HG03025 (cell line): ENCODE data around the gene R3HDM4.
A peak's percentile ranks its signal among the peaks of the same experiment; 100 is the strongest.
"Not testable (repeated sequence)": the region's sequence is repeated elsewhere in the genome, so short reads cannot be mapped to it uniquely, and the experiment has no call there.

Experiments
- ATAC-seq: cut with Tn5 transposase; IDR thresholded peaks from one replicate; pipeline ENCODE4 v1.9.1; 2021; ENCODE audit warnings: mild to moderate bottlenecking, moderate library complexity; ENCODE audit not compliant: unreplicated experiment, low FRiP score

R3HDM4 gene

DNA sequence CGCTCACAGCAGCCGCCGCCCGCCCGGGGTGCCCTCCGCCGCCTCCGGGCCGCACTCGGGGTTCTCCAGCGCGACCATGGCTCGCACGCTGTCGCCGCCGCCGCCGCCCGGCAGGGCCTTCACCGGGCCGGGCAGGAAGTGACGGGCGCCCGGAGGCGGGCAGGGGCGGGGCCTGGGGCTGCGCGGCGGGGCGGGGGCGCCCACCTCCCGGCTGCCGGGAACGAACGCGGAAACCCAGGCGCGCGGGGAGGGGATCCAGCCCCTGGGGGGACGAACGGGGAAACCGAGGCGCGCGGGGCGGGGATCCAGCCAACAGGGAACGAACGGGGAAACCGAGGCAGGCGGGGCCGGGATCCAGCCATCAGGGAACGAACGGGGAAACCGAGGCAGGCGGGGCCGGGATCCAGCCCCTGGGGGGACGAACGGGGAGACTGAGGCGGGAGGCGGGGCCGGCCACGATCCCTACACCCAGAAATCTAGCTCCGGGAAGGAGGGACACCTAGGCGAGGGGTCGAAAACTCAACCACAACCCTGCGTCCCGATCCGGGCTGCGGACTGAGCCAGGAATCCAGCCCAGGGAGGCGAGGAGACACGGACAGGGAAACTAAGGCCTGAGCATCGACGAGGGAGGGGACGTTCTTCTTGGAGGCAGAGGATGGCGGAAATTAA is at the start of gene R3HDM4:
Gene R3HDM4, minus strand, starts transcription at position 140 of the 669 bp plus-strand sequence. Its CDS starts 62 bp downstream, at position 78.
- peak; percentile 49 for ATAC-seq

DNA sequence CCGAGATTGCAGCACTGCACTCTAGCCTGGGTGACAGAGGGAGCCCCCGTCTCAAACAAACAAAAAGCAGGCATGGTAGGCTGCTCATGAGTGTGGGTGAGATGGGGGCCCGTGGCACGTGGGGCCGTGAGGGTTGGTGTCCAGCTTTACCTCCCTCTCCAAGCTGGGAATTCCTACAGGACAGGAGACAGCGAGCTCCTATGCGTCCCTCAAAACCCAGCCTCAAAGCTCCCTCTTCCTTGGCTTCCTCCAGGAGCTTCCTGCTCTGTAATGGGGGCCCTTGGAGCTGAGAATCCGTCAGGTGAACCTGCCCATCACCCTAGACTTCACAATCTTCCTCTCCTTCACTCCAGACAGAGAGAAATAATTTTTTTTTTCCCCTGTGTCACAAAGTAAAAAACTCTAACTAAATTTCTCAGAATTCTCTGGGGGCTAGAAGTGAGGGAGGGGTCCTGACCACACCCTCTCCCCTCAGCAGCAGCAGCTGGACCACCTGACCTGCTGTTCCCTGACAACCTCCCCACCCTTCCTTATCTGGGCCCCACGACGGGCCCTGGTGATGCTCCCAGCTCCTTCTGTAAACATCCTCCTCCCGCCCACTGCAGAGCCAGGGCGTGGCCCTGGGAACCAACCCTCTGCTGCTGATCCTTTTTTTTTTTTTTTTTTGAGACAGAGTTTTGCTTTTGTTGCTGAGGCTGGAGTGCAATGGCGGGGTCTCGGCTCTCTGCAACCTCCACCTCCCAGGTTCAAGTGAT is 49.0 kb upstream of the R3HDM4 start:
- ATAC-seq = no peak

DNA sequence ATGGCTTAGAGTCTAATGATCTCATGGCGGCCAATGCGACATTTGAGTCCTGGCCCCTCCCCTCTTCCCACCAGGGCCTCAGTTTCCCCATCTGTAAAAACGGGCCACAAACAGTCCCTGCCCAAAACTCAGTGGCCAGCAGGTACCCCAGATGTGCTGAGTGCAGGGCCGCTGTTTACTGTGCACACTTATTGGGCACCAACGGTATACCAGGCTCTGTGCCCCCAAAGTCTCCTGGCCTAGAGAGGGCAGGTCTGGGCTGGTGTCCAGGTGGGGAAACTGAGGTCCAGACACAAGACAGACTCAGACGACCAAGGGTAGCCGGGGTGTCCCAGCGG is 47.6 kb upstream of the R3HDM4 start:
- no peak for ATAC-seq

DNA sequence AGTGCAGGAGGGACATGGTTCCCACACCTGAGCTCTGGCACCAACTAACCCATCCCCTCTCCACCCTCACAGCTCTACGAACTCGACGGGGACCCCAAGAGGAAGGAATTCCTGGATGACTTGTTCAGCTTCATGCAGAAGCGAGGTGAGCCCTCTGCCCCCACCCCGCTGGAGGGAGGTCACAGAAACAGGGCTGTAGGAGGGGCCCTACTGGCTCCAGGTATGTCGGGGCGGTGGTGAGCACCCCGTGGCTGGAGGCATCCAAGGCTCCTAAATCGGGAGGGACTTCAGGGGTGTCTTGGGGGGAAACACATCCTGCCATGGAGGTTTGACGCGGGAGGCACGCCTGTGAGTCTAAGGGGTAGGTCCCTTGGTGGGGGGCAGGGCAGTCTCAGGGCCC is 47.0 kb upstream of the R3HDM4 start:
- no peak for ATAC-seq

DNA sequence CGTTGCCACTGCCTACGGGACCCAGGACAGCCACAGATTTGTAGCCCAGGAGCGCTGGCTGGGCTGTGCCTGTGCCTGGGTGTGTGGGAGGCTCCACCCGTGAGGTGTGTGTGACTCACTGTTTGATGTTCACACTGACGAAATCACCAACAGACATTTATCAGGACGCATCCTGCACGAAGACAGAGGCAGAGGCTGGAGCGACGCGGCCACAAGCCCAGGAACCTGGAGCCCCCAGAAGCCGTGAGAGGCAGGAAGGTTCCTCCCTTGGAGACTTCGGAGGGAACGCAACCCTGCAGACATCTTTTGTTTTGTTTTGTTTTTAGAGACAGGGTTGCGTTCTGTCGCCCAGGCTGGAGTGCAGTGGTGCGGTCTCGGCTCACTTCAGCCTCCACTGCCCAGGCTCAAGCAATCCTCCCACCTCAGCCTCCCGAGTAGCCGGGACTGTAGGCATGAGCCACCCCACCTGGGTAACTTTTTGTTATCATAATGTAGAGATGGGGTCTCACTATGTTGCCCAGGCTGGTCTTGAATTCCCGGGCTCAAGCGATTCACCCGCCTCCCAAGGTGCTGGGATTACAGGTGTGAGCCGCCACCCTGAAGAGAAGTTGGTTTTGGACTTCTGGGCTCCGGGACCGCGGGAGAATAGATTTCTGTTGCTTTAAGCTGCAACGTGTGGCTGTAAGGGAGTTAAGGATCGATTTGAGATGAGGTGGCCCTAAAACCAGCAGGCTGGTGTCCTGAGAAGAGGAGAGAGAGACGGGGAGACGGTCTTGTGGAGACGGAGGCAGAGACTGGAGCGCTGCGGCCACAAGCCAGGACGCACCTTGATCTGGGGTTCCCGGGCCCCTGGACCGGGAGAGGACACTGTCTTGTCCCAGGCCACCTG is 46.2 kb upstream of the R3HDM4 start:
- no peak for ATAC-seq

DNA sequence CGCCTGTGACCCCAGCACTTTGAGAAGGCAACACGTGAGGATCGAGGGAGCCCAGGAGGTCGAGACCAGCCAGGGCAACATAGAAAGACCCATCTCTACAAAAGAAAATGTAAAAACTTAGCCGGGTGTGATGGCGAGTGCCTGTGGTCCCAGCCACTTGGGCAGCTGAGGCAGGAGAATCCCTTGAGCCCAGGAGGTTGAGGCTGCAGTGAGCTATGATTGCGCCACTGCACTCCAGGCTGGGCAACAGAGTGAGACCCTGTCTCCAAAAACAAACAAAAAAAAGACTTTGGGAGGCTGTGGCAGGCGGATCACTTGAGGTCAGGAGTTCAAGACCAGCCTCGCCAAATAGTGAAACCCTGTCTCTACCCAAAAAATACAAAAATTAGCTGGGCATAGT is 44.6 kb upstream of the R3HDM4 start:
- ATAC-seq = not testable (repeated sequence)

DNA sequence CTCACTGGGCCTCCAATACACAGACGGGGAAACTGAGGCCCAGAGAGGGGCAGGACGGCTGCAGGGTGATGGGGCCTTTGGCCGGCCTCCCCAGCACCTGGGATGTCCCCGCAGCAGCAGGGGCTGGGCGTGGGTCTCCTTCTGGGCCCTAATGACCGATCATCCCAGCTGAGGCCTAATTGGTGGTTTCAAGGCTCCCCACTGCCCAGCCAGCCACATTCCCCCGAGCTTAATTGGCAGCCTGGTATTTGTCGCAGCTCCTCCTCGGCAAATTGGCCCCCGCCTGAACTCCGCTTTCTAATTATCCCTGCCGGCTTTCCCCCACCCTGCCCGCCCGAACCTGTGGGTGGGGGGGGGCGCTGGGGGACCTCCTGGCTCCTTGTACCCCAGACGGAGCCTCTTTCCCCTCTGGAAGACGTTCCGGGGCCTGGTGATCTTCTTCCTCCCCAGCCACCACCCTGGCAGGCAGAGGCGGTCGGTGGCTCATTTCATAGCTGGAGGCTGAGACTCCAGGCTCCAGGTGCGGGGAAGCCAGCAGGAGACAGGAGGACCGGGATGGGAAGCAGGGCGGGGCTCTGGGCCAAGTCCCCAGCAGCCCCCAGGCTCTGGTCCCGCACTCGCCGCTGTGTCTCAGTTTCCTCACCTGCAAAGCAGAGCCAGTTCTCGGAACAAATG is 43.9 kb upstream of the R3HDM4 start:
- no peak for ATAC-seq

DNA sequence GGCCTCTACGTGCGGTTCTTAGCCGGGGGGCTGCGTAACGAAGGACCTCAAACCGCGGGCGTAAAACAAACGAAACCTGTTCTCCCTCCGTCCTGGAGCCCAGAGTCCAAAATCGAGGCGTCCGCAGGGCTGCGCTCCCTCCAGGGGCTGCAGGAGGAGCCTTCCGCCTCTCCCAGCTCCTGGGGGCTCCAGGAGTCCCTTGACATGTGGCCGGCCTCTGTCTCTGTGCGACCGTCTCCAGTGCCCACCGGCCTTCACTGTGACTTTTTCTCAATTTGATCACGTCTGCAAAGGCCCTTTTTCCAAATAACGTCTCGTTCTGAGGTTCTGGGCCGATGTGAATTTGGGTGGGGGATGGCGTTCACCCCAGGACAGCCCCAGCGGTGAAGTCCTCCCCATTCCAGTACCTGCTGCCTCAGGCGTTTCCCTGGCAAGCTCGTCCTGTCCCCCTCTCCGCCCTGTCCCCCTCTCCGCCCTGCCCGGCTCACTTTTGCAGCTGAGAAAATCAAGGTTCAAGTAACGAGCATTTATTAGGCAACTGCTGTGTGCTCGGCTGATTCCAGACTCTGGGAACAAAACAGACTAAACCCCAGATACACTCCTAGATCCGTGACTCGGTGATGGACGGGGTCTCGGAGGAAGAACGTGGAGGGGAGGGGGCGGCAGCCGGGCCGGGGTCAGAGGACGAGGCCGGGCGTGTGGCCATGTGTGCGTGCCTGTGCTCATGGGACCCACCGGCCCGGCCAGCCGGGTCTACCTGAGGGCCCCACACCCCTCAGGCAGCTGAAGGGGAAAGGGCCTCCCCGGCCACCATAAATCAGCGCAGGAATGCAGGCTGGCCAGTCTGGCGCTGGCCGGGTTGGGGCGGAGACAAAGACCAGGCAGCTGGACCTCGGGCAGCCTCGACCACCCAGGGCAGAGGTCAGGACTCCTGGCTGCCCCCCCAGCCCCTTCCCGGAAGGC is 43.1 kb upstream of the R3HDM4 start:
- no peak for ATAC-seq

DNA sequence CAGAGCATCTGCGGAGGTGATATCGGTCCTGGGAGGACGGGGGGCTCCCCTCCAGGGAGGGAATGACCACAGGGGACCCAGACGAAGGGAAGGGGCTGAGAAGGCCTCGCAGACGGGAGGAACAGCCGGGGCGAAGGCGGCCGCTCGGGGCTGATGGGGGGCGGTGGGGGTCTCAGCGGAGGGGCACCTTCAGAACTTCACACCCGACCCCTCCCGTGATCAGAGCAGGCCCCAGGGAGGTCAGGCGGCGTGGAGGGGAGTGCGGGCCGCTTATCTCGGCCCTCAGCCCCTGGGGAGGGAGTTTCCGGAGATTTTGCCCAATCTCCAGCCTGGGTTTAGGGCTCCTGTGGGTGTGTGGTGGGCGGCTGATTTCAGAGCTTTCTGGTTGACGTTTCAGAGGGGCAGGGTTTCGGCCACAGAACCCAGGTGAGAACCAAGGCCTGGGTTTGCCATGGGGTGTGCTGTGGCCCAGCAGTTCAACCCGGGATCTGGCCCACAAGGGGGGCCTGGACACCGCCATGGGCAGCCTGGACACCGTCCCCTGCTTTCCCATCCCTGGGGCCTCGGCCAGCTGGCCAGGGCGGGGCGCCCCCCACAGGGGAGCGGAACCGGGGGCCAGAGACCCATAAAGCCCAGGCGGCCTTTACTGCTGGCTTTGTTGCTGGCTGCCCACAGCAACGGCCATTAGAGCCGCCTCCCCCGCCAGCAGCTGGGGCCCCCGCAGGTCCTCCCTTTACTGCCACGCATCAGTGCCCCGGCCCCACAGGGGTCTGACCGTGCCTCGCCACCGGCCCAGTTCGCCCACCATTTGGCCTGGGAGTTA is 41.9 kb upstream of the R3HDM4 start:
- peak; percentile 40 for ATAC-seq

DNA sequence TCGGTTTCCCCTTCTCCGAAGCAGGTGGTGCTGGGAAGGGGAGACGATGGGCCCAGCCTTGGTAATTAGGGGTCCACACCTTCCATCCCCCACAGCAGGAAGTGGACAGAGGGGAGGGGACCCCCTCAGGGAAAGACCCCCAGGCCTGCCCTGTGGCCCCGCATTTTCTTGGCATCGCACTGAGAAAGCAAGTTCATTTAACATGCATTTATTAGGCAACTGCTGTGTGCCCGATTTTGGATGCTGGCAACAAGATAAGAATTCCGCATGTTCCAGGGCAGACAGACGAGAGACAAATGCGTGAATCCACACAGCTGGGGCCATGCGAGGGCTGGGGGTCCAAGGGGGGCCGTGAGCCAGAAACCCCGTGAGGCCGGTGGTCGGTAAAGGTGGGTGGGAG is 41.3 kb upstream of the R3HDM4 start:
- ATAC-seq = no peak

DNA sequence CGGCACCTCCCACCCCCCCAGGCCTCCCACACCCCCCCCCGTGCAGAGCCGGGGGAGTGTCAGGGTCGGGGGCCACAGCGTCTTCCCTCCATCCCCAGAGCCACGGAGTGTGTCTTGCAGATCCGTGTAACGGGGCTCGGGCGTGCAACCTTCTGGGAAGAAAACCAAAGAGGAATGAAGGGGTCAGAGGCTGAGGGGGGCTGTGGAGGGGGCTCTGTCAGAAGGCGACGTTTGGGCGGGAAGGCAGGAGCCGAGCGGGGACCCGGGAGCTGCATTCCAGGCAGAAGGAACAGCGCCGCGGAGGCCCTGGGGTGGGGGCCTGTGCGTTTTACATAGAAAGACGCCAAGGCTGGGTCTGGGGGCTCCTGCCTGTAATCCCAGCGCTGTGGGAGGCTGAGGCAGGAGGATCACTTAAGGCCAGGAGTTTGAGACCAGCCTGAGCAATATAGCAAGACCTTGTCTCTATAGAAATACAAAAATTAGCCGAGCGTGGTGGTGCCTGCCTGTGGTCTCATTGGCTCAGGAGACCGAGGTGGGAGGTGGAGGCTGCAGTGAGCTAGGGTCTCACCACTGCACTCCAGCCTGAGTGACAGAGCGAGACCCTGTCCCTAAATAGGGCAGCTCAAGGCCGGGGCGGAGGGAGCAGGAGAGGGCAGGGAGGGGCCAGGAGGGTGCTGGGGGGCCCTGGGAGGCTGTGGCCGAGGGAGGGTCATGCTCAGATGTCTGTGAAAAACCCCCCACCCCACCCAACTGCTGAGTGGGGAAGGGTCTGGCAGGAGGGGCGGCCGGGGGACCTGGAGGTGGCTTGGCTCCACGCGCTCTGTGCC is 40.6 kb upstream of the R3HDM4 start:
- no peak for ATAC-seq

DNA sequence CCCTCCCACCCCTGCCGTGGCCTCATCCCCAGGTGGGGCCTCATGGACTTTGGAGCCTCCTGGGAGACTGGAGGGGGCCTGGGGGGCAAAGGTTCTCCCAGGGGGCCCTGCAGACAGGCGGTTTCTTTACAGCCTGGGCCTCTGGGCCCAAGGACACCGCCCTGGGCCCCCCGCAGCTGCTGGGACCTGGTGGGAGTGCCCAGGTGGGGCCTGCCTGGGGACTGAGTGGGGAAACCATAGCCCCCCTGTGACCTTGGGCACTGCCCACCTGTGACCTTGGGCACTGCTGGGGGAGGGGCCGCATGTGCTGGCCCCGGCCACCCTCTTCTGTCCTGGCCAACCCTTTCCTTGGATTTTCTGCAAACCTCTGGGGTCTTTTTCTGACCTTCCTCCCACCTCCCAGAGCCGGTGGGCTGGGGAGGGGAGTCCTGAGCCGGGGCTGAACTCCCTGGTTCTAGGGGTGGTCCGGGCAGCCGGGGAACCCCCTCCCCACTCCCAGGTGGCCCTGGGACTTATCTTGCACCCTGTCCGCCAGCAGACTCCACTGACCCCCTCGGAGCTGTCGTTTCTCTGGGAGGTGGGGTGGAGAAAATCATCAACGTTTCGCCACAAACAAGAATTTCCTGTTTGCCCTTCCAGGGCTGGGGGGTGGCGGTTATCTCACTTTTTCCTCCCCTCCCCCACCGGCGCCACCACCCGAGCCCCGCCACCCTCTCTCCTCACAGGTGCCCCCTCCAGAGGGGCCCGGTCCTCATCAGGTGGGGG is 39.8 kb upstream of the R3HDM4 start:
- no peak for ATAC-seq

DNA sequence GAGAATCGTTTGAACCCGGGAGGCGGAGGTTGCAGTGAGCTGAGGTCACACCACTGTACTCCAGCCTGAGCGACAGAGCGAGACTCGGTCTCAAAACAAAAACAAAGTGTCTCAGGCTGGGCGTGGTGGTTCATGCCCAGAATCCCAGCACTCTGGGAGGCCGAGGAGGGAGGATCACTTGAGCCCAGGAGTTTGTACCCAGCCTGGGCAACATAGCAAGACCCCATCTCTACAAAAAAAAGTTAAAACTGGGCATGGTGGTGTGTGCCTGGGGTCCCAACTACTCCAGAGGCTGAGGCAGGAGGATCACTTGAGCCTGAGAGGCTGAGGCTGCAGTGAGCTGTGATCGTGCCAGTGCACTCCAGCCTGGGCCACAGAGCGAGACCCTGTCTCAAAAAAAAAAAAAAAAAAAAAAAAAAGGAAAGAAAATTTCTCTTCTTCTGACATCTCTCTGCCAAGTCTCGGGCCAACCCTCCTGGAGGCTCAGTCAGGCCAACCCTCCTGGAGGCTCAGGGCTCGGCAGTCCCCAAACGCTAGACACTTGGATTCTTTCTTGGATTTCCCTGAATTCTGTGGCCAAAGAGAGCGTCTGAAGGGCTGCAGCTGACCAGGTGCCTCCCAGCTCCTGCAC is 39.1 kb upstream of the R3HDM4 start:
- no peak for ATAC-seq

DNA sequence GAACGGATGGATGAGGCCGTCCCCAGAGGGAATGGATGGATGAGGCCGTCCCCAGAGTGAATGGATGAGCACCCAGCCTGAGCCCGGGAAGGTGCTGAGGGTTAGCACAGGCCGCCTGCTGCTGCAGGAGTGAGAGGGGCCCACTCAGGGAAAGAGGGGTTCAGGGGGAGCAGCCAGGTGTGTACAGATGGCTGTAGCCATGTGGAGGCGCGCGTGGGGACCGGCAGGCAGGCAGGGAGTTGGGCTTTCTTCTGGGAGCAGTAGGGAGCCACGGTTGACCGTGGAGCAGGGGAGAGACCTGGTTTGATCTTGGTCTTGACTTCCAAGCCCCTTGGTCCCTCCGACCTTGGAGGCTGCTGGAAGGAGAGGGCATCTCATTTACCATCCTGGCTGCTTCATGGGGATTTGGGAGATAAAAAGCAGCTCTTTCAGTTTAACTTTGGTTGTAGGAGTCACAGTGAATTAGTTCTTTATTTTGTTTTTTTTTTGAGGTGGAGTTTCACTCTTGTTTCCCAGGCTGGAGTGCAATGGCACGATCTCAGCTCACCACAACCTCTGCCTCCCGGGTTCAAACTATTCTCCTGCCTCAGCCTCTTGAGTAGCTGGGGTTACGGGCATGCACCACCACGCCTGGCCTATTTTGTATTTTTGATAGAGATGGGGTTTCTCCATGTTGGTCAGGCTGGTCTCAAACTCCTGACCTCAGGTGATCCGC is 37.5 kb upstream of the R3HDM4 start:
- ATAC-seq = no peak

DNA sequence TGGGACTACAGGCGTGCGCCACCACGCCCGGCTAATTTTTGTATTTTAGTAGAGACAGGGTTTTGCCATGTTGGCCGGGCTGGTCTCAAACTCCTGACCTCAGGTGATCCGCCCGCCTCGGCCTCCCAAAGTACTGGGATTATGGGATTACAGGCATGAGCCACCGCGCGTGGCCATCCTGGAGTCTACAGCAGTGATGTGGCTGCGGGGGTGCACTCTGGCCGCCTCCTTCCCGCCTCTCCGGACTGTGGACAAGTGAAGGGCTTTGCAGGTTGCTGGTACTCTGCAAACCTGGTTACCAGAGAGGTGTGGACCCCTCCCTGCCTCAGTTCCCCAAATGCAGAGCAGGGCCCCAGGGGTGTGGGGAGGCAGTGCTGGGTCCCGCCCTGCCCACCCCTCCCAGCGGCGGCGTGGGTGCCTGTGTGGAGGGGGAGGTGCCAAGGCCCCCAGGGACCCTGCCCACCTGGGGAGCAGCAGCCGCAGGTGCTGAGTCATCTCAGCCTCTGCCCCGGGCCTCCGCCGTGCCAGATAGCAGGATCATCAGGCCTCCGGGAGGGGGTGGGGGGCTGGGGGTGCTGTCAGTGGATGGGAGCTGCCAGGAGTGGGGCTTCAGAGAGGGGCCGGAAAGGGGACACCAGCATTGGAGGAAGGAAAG is 36.0 kb upstream of the R3HDM4 start:
- no peak for ATAC-seq
